GM21825 (cell line): ENCODE results near the gene SELPLG.

Experiments used
- ATAC-seq: cut with Tn5 transposase; IDR thresholded peaks from one replicate; pipeline ENCODE4 v1.9.1; 2021; ENCODE audit warnings: mild to moderate bottlenecking, moderate library complexity; ENCODE audit not compliant: unreplicated experiment

The SELPLG gene

DNA sequence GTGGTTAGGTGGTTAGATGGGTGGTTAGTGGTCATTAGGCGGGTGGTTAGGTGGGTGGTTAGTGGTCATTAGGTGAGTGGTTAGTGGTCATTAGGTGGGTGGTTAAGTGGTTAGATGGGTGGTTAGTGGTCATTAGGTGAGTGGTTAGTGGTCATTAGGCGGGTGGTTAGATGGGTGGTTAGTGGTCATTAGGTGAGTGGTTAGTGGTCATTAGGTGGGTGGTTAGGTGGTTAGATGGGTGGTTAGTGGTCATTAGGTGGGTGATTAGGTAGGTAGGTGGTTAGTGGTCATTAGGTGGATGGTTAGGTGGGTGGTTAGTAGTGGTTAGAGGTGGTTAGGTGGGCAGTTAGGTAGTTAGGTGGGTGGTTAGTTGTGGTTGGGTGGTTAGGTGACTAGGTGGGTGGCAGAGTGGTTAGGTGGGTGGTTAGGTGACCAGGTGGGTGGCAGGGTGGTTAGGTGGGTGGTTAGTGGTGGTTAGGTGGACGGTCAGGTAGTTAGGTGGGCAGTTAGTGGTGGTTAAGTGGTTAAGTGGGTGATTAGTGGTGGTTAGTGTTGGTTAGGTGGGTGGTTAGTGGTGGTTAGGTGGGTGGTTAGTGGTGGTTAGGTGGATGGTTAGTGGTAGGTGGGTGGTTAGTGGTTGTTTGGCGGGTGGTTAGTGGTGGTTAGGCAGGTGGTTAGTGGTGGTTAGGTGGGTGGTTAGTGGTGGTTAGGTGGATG is 27.8 kb downstream of the SELPLG start:
- no peak for ATAC-seq

DNA sequence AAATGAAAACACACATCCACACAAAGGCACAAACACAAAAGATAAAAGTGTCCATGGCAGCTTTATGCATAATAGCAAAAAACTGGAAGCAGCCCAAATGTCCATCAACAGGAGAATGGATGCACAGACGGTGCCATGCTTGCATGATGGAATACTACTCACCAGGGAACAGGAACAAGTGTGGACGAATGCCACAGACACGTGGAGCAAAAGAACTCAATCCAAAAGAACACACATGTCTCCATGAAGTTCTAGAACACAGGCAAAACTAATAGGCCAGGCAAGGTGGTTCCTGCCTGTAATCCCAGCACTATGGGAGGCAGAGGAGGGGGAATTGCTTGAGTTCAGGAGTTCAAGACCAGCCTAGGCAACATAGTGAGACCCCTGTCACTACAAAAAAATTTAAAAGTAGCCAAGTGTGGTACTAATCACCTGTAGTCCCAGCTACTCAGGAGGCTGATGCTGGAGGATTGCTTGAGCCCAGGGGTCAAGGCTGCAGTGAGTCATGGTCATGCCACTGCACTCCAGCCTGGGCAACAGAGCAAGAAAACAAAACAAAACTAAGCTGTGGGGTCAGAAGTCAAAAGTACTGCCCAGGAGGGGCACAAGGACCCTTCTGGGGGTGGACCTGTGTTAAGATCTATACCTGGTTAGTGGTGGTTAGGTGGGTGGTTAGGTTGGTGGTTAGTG is 28.5 kb downstream of the SELPLG start:
- no peak for ATAC-seq

DNA sequence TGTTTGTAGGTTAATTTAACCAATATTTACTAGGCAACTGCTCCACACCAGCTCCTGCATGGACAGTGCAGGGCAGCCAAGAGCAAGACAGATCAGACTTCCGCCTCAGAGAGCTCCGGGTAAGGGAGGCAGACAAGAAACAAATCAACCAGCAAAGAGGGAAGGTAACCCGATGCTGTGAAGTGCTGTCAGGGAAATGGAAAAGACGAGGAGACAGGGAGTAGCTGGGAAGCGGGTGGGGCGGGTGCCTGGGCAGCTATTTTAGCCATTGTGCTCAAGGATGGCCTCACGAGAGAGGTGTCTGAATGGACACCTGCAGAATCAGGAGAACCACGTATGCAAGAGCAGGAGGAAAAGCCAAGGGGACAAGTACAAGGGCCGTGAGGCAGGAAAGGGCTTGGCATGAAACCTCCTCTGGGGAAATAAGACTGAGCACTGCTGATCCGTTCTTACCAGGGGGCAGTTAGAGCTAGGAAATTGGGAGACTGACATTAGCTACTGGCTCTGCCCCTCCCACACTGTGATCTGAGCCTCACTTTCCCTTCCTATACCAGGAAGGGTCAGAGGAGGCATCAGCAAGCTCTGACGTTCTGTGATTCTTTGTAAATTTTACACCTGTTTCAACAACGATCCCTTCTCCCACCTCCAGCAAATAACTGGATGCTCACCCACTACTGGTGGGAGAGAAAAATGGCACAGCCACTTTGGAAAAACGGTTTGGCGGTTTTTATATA is 29.3 kb downstream of the SELPLG start:
- ATAC-seq, result no peak

DNA sequence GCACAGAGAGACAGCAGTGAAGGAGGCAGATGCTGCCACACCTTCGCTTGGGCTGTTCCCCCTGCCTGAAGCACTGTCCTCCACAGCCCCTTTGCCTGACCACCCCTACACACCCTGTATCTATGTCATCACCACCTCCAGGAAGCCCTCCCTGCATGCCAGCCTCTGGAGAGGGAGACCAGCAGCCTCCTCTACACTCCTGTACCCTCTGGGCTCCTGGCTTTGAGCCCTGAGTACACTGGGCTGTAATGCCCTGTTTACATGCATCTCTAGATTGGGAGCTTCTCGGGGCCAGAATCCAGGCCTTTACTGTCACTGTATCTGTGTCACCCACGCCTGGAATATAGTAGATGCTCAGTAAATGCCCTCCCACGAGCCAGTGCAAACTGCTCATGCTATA is 30.0 kb downstream of the SELPLG start:
- no peak for ATAC-seq

DNA sequence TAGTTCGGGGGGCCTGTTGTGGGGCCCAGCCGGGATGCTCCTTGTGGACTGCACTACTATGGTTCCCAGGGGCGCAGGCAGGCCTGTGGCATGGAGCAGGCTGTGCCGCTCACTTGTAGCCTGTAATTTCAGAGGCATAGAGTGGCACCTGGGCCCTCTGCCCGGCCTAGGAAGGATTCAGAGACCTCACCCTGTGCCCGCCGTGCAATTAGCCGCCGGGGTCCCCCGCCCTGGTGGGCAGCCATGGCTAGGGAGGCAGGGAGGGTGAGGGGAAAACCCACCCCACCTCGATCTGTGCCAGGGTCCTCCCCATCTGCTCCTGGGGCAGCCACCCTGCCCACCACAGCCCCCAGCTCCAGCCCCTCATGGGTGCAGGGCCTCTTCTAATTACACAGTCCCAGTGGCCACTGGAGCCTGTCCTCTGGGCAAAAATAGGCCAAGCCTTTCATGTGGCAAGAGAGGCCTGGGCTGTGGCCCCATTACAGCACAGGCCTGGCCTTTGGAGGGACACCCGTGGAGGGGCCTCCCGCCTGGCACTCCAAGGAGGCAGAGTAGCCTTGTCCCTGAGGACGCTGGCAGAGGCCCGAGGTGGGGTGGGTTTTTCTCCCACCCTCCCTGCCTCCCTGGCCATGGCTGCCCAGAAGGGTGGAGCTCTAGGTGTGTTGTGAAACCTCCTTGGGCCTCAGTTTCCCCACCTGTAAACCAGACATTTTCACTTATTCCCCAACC is 30.6 kb downstream of the SELPLG start:
- no peak for ATAC-seq

DNA sequence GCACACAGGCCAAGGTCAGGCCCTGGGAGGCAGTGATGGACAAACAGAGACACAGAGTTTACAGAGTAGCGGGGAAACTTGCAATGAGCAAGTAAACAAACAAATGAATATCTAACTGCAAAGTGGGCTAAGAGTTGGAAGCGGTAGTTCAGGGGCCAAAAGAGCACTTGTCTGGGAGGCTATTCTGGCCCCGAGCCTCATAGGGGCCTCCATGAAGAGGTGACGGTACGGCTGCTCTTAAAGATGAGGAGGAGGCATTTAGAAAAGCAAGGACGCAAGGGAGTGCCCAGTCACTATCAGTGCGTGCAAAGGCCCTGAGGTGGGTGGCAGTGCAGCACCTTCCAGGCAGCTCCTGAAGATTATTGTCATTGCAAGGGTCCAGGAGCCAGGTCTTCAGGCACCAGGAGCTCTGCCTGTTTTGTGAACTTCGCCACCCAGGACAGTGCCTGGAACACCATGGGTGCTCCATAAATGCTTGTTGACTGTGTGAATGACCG is 31.4 kb downstream of the SELPLG start:
- ATAC-seq, result no peak

DNA sequence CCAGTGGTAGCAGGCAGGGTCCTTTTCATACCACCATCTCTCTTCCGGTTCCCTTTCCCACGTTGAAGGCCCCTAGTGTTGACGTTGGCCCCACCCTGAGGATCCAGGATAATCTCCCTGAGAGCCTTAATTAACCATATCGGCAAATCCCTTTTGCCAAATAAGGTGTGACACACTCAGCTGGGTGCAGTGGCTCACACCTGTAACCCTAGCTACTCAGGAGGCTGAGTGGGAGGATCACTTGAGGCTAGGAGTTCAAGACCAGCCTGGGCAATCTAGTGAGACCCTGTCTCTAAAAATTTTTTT is 33.0 kb downstream of the SELPLG start:
- no peak for ATAC-seq

DNA sequence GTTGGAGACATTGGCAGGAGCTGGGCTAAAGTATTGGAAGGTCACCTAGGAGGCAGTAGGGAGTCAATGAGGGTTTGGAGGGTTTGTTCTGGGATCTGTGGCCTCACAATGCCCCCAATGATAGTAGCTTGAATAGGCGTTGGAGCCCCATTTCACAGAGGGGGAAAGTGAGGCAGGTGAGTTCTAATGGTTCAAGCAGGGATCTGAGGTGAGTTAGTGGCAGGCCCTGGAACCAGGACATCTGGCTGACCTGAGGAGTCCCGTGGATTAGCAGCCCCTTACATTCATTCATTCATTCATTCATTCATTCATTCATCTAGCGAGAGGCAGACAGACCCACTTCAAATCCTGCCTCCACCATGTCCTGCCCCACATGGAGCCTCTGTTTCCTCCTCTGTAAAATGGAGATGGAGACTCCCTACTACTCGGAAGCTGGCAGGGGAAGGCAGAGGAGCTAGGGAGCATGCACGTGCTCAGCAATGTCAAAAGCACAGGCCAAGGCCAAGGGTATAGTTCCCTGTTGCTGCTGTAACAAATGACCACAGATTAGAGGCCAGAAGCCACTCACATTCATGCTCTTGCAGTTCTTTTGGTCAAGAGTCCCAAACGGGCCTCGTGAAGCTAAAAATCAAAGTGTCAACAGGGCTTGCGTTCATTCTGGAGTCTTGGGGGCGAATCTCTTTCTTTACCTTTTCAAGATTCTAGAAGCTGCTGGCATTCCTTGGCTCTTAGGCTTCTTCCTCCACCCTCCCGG is 33.6 kb downstream of the SELPLG start:
- no peak for ATAC-seq

DNA sequence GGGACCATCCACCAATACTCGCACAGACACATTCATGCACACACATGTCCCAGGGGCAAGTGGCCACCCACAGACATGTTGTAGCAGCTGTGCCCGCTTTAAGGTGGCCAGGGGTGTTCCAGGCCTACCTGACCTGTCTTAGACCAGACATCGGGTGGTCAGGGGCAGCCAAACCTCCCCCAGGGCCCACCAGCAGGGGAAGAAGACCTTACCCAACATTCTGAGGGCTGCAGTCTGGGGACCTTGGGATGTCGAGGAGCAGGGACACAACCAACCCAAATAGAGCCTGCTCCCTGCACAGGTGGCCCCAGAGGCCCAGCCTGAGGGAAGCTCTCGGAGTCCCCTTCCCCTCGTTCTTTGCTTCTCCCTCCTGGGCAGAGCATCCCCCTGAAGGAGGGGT is 34.2 kb downstream of the SELPLG start:
- no peak for ATAC-seq

DNA sequence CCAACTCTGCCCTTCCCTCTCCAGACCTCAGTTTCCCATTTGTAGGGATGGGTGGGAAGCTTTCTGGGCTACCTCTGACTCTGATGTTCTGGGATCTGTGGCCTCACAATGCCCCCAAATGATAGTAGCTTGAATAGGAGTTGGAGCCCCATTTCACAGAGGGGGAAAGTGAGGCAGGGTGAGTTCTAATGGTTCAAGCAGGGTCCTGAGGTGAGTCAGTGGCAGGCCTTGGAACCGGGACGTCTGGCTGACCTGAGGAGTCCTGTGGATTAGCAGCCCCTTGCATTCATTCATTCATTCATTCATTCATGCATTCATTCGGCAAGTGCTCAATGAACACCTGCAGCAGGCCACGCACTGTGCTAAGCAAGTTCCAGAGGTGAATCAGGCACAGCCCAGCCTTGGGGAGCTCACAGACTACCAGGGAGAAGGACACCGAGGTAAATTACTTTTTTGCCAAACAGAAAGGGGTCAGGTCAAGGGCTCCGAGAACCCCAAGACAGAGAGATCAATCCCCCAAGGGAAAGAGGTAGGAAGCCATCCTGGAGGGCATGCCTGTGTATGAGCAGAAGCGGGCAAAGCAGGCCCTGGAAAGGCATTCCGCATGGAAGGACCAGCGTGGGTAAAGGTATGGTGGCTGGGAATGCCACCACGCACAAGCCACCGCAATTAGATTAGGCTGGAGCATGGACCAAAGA is 35.0 kb downstream of the SELPLG start:
- no peak for ATAC-seq

DNA sequence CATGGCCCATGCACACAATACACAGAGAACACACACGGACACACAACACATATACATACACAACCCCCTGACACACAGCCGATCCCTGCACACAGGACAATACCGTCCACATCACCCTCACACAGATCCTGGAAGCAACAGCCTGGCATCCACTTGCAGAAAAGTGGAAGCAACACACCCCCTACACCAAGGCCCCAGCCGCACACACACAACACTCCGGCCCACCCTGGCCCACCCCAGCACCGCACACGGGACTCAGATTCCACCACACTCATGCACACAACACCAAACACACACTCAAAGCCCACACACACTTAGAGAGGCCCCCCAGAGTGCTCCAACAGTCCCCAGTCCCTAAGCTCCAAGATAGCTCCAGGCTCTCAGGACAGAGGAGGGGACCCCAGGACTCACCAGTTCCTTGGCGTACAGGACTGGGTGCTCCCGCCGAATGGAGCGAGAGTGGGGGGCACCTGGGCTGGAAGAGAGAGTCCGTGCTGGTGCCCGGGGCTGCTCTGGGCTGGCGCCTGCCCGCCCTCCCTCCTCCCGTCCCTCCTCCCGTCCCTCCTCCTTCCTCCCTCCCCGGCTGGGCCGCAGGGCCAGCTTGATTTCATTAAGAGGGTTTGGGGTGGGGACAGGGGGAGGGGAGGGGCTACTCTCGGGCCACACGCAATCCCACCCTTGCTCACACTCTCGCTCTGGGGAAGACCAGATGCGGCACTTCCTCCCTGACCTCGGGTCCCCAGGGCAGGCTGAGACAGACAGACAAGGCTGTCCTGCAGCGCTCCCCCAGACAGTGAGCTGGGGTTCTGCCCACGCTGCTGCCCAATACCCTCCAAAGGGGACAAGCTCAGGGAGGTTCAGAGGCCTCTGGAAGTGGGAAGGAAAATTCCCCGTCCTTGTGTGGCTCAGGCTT is 35.9 kb downstream of the SELPLG start, which contains the start of gene TMEM119:
TMEM119 (minus strand) TSS at position 526 of the 913 bp plus-strand sequence. CDS start 5,701 bp downstream, outside the sequence.
- ATAC-seq, result no peak

DNA sequence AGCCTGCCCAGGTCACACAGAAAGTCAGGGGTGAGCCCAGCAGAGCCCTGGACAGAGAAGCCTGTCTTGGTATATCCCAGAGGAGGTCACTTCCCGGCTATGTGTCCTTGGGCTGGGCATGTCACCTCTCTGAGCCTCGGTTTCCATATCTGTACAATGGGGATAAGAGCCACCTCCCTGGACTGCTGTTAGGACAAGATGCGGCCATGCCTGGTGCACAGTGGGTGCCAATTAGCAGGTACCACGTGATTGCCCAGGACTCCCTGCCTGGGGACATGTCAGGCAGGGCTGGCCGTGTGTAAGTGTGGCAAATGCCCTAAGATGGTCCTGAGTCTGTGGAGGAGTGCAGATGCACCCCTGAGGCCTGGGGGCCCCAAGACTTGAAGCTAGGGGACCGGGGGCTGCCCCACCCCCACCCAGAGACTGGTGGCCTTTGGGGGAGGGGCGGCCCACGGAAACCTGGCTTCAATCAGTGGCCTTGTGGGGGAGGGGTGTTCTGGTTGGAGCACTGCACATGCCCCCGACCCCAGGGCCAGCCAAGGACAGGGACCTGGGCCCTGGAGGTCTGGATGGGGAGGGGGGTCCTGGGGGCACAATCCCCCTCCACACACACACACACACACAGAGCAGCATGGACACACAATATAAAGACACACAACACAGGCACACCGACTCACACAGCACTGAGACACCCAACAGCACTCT is 36.7 kb downstream of the SELPLG start:
- ATAC-seq, result no peak

DNA sequence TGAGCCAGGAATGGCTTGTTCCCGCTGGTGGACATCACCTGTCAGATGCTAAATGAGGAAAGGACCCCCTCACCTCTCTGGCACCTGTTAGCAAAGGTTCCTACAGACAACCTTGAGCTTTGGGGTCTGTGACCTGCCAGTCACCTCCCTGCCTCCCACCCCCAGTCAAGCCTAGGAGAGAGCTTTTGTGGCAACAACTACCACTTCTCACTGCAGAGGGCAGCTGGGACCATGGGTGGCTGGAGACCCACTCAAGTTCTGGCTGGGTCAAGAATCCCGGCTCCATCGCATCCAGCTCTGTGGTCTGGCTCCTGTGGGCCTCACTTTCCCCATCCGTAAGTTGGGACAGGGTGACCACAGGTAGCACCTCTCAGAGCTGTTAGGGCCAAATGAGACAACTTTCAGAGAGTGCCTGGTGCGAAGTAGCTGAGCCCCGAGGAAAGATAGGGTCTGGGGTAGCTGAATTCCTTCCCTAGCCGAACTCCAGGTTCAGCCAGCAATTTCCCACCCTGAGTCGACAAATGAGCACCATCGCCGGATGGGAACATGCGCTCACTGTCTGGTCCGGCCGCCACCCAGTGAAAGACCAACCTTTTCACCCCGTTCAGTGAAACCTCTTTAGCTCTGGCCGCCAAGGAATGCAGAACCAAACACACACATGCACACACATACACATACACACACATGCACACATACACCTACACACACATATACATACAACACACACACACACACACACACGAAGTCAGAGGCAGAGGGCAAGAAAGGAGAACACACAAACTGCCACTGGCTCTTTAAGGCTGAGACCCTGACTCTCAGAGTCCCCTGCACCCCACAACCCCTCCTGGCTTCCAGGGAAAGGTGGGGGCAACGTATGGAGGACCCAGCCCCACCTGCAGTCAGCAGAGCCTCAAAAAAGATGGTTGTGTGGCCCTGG is 37.7 kb downstream of the SELPLG start:
- ATAC-seq, result no peak

DNA sequence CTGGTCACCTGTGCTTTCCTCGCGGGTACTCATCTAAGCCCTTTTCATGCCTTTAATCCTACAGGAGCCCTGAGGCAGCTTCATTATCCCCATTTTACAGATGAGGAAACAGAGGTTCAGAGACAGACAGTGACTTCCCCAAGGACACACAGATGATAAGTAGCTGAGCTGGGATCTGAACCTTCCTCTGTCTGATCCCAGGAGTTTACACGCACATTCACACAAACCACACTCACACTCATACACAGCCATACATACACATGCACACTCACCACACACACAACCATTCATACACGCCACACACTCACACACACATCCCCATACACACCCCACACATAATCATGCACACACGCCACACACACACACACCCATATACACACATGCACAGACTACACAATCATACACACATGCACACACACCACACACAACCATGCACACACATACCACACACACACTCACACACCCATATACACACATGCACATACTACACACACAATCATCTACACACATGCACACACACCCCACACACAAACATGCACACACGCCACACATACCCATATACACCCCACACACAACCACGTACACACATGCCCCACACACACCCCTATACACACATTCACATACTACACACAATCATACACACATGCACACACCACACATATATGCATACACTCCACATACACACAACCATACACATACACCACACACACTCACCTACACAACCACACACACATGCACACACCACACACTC is 38.6 kb downstream of the SELPLG start:
- no peak for ATAC-seq

DNA sequence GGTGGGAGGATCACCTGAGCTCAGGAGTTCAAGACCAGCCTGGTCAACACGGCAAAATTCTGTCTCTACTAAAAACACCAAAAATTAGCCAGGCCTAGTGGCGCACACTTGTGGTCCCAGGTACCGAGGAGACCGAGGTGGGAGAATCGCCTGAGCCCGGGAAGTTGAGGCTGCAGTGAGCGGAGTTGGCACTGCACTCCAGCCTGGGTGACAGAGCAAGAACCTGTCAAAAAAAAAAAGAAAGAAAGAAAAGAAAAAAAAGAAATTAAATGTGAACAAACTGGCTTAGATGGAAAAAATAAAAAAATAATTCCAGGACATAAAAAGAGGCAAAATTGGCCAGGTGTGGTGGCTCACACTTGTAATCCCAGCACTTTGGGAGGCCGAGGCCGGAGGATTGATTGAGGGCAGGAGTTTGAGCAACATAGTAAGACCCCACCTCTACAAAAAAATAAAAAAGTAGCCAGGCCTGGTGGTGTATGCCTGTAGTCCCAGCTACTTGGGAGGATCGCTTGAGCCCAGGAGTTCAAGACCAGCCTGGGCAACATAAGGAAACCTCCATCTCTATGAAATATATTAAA is 39.3 kb downstream of the SELPLG start:
- ATAC-seq, result no peak
